T-helper 9 cell (primary cell): ENCODE measurements around the gene ZNF273.
A peak's percentile ranks its signal among the peaks of the same experiment; 100 is the strongest.
"Not testable (repeated sequence)": the region's sequence is repeated elsewhere in the genome, so short reads cannot be mapped to it uniquely, and the experiment has no call there.

ENCODE experiments used
- DNase-seq: peaks from one replicate; pipeline ENCODE4 v3.0.0-alpha.2; 2020
- total RNA-seq, 2 donors: gene quantifications; one replicate each; lab custom pipeline; 2026; lab: John Stamatoyannopoulos, UW

The ZNF273 gene
- total RNA-seq = 12.5 to 20.6 reads per million in 2 donors

DNA sequence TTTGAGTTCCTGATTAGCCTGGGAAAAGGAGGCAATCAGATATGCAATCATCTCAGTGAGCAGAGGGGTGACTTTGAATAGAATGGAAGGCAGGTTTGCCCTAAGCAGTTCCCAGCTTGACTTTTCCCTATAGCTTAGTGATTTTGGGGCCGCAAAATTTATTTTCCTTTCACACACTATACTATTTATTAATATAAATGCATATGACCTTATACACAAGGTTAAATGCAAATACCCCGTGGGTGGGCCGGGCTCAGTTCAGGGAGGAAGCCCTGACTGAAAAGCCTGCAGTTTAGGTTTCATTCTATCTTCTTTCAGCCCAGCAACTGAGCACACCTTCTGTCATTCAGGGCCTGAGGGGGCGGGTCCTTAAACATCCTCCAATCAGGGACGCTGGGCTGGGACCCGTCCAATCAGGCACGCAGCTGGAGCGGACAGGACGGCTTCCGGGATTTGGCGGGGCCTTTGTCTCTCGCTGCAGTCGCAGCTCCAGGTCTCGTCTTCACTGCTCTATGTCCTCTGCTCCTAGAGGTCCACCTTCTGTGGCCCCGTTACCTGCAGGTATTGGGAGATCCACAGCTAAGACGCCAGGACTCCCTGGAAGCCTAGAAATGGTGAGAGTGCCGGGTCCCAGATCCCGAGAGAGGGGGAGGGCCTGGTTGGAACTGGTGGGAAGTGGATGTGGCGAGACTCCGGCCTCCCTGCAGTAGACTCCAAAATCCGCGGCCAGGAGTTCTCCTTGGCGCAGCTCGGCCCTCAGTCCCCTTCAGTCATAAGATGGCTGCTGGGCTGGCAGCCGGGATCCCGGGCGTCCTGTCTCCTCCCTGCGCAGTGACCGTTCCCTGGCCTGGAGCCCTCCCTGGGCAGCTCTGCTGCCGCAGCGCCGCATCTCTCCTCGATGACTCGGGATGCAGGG is at the start of gene ZNF273:
Gene ZNF273, plus strand, starts transcription at position 468 of the 916 bp plus-strand sequence. Its CDS starts 45 bp downstream, at position 513.
- DNase-seq = peak; percentile 81

DNA sequence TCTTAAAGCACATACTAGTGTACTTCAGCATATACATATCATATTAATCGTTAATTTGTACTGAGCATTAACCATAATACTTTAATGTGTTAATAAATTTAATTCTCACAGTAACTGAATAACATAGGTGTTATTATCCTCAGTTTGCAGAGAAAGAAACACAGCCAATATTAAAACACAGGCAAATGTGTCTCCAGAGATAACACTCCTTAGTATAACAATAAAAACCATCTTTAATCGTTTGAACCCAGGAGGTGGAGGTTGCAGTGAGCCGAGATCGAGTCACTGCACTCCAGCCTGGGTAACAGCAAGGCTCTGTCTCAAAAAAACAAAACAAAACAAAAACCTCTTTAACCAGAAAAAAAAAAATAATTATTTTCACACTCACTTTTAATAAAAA is 49.4 kb upstream of the ZNF273 start:
- DNase-seq = no peak

DNA sequence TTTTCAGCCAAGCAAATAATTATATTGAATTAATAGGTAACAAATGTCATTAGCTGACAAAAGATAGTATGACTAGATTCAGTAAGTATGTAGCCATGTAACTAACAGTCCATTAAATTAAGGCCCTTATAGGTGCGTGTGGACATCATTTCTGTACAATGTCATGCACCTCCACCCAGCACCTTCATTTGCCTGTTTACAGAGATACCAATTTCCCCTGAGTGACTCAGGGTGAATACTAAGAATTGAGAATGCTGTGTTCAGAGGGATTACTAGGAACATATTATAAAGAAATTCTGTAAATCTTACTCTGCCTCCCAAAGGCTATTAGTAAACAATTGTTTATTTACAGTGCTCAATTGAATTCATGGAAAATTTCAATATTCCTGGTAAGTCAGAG is 48.1 kb upstream of the ZNF273 start:
- DNase-seq = no peak

DNA sequence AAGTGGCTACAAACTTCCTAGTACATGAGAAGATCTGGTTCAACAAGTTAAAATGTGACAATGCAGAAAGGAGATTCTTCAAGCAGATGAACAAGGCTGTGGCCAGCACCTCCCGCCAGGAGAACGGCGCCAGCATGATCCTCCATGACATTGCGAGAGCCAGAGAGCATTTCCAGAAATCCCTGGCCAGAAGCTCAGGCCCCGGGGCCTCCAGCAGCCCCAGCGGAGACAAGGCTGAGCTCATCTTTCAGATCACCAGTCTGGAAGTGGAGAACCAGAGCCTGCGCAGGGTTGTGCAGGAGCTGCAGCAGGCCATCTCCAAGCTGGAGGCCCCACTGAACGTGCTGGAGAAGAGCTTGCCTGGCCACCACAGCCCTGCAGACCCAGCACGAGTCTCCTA is 40.1 kb upstream of the ZNF273 start:
- no peak for DNase-seq

DNA sequence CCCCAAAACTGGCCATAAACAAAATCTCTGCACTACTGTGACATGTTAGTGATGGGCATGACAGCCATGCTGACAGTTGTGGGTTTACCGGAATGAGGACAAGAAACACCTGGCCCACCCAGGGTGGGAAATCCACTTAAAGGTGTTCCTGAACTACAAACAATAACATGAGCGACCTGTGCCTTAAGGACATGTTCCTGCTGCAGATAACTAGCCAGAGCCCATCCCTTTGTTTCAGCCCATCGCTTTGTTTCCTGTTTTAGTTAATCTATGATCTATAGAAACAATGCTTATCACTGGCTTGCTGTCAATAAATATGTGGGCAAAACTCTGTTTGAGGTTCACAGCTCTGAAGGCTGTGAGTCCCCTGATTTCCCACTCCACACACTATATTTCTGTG is 39.5 kb upstream of the ZNF273 start:
- not testable (repeated sequence) for DNase-seq

DNA sequence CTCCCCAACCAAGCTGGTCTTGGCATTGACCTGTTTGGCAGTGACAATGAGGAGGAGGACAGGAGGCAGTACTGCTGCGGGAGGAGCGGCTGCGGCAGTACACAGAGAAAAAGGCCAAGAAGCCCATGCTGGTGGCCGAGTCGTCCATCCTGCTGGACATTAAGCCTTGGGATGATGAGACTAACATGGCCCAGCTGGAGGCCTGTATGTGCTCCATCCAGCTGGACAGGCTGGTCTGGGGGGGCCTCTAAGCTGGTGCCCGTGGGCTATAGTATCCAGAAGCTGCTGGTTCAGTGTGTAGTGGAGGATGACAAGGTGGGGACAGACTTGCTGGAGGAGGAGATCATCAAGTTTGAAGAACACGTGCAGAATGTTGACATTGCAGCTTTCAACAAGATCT is 39.1 kb upstream of the ZNF273 start:
- DNase-seq = no peak

DNA sequence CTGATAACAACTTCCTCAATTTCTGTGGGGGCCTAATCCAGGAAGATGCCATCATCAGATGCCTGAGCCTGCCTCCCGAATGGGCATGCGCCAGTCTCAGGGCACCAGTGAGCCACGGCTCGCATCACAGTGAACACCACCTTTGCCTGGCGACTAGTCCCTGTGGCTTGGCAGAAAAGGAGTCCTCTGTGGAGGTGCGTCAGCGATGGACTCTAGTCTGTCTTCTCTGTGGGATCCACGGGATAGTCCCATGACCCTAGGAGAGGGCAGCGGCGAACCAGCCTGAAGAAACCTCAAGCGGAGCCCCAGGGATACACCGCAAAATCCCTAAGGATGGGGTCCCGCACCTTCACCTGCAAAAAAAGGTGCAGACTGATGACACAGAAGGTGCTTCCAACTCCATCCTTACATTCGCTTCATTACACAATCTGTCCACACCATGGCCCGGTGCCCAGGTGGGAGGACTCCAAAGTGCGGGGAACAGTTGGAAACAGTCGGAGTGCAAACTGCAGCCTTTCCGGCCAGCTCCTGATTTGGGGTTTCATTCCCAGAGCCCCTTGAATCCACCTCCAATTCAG is 35.1 kb upstream of the ZNF273 start:
- no peak for DNase-seq

DNA sequence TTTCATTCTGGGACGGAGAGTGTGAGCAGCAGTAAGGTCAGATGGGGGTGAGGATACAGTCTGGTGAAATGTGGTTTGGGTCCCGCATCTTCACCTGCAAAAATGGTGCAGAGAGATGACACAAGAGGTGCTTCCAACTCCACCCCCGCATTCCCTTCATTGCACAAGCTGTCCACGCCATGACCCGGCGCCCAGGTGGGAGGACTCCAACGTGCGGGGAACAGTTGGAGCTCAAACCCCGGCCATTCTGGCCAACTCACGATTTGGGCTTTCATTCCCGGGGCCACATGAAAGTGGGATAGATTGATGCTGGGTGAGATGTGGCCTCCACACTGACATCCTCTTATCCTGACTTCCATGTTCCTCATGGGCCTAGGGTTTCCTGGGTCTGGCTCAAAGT is 34.6 kb upstream of the ZNF273 start:
- no peak for DNase-seq

DNA sequence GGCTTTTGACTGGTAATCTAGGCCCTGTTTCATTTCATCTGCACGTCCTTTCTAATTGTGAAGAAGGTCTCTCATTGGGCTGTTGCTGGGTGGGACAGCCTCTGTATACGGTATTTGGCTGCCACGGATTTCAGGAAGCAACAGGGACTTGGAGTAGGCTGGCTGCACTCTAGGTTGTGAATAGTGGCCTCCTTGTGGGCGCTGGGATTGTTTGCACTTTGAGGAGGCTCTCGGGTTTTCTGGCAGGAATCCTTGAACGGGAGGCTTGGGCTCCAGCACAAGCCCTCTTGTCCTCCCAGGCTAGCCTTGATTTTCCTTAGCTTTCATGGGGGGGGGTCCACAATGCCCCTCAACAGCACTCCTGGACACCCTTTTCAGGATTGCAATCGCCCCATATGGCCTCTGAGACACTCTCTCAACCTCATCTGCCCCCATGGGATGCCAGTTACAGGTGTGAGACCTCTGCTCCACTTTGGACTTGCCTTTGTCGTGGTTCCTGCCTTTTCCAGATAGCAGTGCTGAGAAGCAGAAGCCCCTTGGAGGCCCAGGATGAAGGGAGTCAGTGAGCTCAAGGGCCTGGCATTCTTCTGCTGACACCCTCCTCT is 33.9 kb upstream of the ZNF273 start:
- no peak for DNase-seq

DNA sequence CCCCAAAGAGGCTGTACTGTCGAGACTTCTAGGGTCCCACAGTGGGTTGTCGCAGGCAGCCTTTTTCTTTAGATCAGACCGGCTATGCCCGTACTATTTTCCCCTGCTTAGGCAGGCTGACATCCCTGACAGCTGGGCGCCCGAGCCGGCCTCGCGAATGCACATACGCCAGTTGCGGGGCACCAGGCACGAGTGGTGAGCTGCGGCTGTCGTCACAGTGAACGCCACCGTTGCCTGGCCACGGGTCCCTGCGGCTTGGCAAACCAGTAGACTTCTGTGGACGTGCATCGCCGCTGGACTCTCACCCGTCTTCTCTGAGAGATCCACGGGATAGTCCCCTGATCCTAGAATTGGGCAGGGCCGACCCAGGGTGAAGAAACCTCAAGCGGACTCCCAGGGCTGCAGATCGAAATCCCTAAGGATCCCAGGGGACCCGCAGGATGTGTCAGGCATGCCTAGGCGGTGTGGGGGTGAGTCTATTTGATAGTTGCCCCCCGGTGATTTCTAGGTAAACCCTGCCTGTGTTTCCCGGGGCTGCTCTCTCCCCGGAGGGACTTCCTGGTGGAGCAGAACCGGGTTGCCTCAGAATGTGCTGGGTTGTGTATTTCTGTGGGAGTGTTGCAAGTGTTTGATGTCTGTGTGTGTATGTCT is 33.0 kb upstream of the ZNF273 start:
- DNase-seq = no peak

DNA sequence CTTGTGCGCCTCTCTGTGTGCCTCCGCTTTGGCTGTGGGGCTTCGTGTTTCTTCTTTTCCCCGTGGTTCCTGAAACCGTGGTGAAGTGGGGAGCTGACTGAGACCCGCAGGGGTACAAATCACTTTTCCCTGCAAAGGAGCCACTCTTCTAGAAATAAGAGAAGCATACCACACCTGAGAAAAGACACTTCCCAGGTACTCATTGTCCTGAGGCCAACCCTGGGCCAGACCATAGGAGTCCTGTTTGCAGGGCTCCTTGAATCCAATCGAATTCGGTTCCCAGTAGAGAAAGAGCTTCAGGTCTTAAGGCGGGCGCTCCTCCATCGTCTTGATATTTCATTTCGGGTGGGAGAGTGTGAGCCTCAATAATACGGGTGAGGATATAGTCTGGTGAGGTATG is 32.4 kb upstream of the ZNF273 start:
- no peak for DNase-seq

DNA sequence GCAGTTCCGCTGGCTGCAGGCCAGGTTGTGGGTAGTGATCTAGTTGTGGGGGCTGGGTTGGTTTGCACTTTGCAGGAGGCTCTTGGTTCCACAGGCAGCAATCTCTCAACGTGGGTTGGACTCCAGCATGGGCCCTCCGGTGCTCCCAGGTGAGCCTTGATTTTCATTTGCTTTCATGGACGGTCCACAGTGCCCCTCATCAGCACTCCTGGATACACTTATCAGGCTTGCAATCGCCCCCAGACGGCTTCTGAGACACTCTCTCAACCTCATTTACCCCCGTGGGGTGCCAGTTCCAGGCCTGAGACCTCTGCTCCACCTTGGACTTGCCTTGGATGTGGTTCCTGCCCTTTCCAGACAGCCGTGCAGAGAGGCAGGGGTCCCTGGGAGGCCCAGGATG is 31.3 kb upstream of the ZNF273 start:
- DNase-seq = no peak

DNA sequence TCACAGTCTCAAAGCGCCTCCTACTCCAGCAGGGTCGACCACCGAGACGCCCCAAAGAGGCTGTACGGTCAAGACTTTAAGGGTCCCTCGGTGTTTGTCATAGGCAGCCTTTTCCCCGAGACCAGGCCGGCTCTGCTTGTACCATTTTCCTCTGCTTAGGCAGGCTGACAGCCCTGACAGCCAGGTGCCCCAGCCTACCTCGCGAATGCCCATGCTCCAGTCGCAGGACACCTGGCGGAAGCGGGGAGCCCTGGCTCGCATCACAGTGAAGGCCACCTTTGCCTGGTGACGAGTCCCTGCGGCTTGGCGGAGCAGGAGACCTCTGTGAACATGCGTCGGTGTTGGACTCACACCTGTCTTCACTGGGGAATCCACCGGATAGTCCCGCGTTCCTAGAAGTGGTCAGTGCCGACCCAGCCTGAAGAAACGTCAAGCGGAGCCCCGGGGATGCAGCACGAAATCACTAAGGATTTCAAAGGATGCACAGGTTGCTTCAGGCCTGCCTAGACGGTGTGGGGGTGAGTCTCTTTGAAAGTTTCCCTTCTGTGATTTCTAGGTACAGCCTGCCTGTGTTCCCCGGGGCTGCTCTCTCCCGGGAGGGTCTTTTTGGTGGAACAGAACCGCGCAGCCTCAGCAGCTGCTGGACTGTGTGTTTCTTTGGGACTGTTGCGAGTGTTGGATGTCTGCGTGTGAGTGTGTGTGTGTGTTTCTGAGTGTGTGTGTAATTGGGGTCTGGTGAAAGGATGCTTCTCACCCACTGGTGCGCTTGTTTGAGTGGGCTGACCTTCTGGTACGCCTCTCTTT is 30.5 kb upstream of the ZNF273 start:
- DNase-seq = no peak

DNA sequence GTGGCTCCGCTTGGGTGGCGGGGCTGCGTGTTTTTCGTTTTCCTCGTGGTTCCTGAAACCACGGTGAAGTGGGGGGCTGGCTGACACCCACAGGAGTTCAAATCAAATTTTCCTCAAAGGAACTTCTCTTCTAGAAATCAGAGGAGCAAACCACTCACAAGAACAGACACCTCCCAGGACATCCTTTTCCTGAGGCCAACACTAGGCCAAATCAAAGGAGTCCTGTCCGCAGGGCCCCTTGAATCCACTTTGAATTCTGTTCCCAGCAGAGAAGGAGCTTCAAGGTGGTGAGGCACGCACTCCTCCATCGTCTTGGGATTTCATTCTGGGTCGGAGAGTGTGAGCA is 29.9 kb upstream of the ZNF273 start:
- no peak for DNase-seq

DNA sequence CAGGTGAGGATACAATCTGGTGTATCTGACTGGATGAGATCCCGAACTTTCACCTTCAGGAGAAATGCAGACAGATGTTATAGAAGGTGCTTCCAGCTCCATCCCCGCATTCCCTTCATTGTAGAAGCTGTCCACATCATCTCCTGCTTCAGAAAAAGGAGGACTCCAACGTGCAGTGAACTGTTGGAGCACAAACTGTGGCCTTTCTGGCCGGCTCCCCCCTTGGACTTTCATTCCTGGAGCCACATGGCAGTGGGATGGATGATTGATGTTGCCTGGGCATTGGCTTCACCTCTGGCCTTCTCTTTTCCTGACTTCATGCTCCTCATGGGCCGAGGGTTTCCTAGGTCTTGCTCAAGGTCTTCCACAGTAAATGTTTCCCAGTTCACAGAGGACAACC is 29.6 kb upstream of the ZNF273 start:
- DNase-seq = no peak

DNA sequence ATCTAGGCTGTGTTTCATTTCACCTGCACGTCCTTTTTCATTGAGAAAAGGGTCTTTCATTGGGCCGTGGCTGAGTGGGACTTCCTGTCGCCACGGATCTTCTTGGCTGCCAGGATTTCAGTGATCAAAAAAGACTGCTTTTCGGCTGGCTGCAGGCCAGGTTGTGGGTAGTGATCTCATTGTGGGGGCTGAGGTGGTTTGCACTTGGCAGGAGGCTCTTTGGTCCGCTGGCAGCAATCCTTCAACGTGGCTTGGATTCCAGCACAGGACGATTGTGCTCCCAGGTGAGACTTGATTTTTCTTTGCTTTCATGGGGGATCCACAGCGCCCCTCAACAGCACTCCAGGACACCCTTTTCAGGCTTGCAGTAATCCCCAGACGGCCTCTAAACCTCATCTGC is 29.0 kb upstream of the ZNF273 start:
- DNase-seq = no peak

DNA sequence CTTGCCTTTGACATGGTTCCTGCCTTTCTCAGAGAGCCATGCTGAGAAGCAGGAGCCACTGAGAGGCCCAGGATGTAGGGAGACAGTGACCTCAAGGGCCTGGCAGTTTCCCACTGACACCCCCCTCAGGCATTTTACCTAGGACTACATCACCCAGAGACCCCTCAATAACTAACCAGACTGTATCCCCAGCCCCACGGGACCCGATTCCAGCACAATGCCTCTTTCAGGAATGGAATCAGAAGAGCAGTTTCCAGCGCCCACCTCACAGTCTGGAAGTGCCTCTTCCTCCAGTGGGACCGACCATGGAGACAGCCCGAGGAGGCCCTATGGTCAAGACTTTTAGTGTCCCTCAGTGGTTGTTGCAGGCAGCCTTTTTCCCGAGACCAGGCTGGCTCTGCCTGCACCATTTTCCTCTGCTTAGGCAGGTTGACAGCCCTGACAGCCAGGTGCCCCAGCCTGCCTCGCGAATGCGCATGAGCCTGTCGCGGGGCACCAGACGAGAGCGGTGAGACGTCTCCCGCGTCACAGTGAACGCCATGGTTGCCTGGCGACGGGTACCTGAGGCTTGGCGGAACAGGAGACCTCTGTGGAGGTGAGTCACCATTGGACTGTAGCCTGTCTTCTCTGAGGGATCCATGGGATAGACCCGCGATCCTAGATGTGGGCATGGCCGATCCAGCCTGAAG is 28.4 kb upstream of the ZNF273 start:
- DNase-seq = no peak

DNA sequence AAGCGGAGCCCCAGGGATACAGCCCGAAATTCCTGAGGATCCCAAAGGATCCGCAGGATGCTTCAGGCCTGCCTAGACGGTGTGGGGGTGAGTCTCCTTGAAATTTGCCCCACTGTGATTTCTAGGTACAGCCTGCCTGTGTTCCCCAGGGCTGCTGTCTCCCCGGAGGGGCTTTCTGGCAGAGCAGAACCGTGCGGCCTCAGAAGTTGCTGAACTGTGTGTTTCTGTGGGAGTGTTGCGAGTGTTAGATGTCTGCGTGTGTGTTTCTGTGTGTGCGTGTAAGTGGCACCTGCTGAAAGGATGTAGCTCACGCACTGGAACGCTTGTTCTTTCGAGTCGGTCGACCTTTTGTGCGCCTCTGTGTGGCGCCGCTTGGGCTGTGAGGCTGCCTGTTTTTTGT is 27.8 kb upstream of the ZNF273 start:
- DNase-seq = no peak

DNA sequence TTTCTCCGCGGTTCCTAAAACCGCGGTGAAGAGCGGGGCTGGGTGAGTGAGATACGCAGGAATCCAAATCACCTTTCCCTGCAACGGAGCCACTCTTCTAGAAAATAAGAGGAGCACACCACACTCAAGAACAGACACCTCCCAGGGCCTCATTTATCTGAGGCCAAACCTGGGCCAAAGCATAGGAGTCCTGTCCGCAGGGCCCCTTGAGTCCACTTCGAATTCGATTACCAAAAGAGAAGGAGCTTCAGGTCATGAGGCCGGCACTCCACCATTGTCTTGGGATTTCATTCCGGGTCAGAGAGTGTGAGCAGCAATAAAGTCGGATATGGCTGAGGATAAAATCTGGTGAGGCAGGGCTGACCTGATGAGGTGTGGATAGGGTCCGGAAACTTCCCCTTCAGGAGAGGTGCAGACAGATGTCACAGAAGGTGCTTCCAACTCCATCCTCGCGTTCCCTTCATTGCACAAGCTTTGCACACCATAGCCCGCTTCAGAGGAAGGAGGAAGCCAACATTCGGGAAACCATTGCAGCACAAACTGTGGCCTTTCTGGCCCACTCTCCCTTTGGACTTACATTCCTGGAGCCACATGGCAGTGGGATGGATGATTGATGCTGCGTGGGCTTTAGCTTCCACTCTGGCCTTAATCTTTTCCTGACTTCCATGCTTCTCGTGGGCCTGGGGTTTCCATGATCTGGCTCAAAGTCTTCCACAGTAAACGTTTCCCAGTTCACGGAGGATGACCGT is 27.2 kb upstream of the ZNF273 start:
- DNase-seq = no peak

DNA sequence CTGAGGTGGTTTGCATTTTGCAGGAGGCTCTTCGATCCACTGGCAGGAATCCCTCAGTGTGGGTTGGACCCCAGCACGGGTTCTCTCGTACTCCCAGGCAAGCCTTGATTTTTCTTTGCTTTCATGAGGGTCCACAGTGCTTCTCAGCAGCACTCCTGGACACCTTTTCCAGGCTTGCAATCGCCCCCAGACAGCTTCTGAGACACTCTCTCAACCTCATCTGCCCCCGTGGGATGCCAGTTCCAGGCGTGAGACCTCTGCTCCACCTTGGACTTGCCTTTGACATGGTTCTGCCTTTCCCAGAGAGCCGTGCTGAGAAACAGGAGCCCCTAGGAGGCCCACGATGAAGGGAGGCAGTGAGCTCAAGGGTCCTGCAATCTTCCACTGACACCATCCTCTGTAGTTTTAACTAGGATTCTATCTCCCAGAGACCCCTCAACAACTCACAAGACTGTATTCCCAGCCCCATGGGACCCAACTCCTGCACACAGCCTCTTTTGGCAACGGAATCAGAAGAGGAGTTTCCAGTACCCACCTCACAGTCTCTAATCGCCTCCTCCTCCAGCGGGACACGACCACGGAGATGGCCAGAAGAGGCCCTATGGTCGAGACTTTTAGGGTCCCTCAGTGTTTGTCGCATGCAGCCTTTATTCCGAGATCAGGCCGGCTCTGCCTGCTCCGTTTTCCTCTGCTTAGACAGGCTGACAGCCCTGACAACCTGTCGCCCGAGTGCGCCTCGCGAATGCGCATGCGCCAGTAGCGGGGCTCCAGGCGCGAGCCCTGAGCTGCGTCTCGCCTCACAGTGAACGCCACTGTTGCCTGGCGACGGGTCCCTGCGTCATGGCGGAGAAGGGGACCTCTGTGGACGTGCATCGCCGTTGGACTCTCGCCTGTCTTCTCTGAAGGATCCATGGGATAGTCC is 26.0 kb upstream of the ZNF273 start:
- DNase-seq = peak; percentile 54
